GM12878 (cell line): ENCODE measurements around the gene ADARB1. TPM values are rescaled to one million over a fixed set of nuclear protein-coding genes. Genes with fewer than 3 reads are reported as not detected.

ENCODE experiments used
- ATAC-seq: fragments of 200-7000 bp; cut with Tn5 transposase; 3 replicates; pipeline ENCODE4 v1.9.1; 2020; ENCODE audit warnings: mild to moderate bottlenecking, moderate library complexity
- BruUV-seq: library from RNA; stranded (reverse); fragments of 400-500 nt; replicated peaks from 2 replicates; lab custom pipeline; 2021; lab: Mats Ljungman, UMichigan
- CTCF ChIA-PET: fragments of 300-600 bp; sonication (Branson Sonifier 250); formaldehyde crosslinking; extraction: SDS; loops from one replicate; lab custom pipeline; 2021; ENCODE audit warnings: inconsistent platforms; lab: Yijun Ruan, JAX
- POLR2A ChIA-PET: fragments of 350-600 bp; formaldehyde crosslinking; extraction: SDS; loops from one replicate; lab custom pipeline; 2021; ENCODE audit warnings: inconsistent platforms; lab: Charles Lee
- RAD21 ChIA-PET: fragments of 300-600 bp; sonication (Branson Sonifier 250); formaldehyde crosslinking; loops from one replicate; lab custom pipeline; 2023; ENCODE audit warnings: antibody characterized with exemption; ENCODE audit not compliant: unreplicated experiment; lab: Charles Lee
- SMC1A ChIA-PET: fragments of 300-600 bp; sonication (Branson Sonifier 250); formaldehyde crosslinking; loops from one replicate; lab custom pipeline; 2023; ENCODE audit not compliant: unreplicated experiment, uncharacterized antibody; lab: Charles Lee
- DNase-seq: peaks from one replicate; pipeline ENCODE4 v3.0.0-alpha.2; 2011; ENCODE audit warnings: low read depth, low spot score
- FAIRE-seq: peaks from 3 replicates; lab custom pipeline; 2011; peaks lifted over from hg19 to GRCh38; lab: Jason Lieb, UNC
- H2AFZ ChIP-seq: 2 replicates; pipeline ENCODE4 v1.6.0; 2011; ENCODE audit warnings: low read depth, low read length, control low read depth; ENCODE audit not compliant: control insufficient read depth
- H3K27ac ChIP-seq: 2 replicates; pipeline ENCODE4 v1.5.1; 2011; ENCODE audit warnings: control low read depth; ENCODE audit not compliant: control insufficient read depth, insufficient read depth
- H3K27me3 ChIP-seq, 2 experiments: replicated peaks in 1 of 2; 2 replicates each; pipeline versions ENCODE4 v1.6.0 to v1.6.1; 2011; ENCODE audit warnings: low read length in 1 of 2; ENCODE audit not compliant: control insufficient read depth in 2 of 2, insufficient read depth in 2 of 2
- H3K36me3 ChIP-seq, 2 experiments: 2 replicates each; pipeline ENCODE4 v1.5.1; 2011; ENCODE audit warnings: low read length in 1 of 2; ENCODE audit not compliant: control insufficient read depth in 2 of 2, insufficient read depth in 2 of 2
- H3K4me1 ChIP-seq: 2 replicates; pipeline ENCODE4 v1.6.1; 2011; ENCODE audit warnings: mild to moderate bottlenecking, low read length, moderate library complexity, mixed read lengths; ENCODE audit not compliant: control insufficient read depth, insufficient read depth
- H3K4me2 ChIP-seq: 2 replicates; pipeline ENCODE4 v1.6.0; 2011; ENCODE audit warnings: control low read depth; ENCODE audit not compliant: control insufficient read depth, insufficient read depth
- H3K4me3 ChIP-seq: fragments of 200-600 bp; sonication (generic); 2 replicates; pipeline ENCODE4 v1.5.1; 2016
- H3K79me2 ChIP-seq: 2 replicates; pipeline ENCODE4 v1.6.0; 2011; ENCODE audit warnings: low read length; ENCODE audit not compliant: control insufficient read depth, insufficient read depth
- H3K9ac ChIP-seq: 2 replicates; pipeline ENCODE4 v1.8.0; 2011; ENCODE audit warnings: low read length, control low read depth, mixed read lengths; ENCODE audit not compliant: control insufficient read depth, insufficient read depth
- H3K9me3 ChIP-seq: replicated peaks from 3 replicates; pipeline ENCODE4 v1.5.1; 2011; ENCODE audit warnings: mild to moderate bottlenecking, low read length; ENCODE audit not compliant: control insufficient read depth, insufficient read depth
- H4K20me1 ChIP-seq: 2 replicates; pipeline ENCODE4 v1.6.0; 2011; ENCODE audit not compliant: control insufficient read depth, insufficient read depth
- BCL11A ChIP-seq: IDR thresholded peaks from 2 replicates; pipeline ENCODE4 v1.6.1; 2011; ENCODE audit warnings: low read depth, low read length
- BCL3 ChIP-seq: IDR thresholded peaks from 2 replicates; pipeline ENCODE4 v1.6.1; 2011; ENCODE audit warnings: borderline replicate concordance, low read depth, mild to moderate bottlenecking, moderate library complexity, low read length; ENCODE audit not compliant: insufficient read depth, poor library complexity, severe bottlenecking
- CREM ChIP-seq: IDR thresholded peaks from 2 replicates; pipeline ENCODE4 v1.6.1; 2014; ENCODE audit warnings: antibody characterized with exemption, low read depth
- ETV6 ChIP-seq, 2 experiments: fragments of 450-650 bp in 1 of 2; IDR thresholded peaks in 1 of 2; conservative IDR thresholded peaks in 1 of 2; 2 replicates each; pipeline ENCODE4 v1.6.1; 2014; ENCODE audit warnings: antibody characterized with exemption in 1 of 2, borderline replicate concordance in 1 of 2, low read depth in 1 of 2, mild to moderate bottlenecking in 1 of 2, moderate library complexity in 1 of 2
- EZH2 ChIP-seq: IDR thresholded peaks from 2 replicates; pipeline ENCODE4 v1.6.1; 2012; ENCODE audit warnings: low read depth, mild to moderate bottlenecking, control low read depth, inconsistent platforms, low read length, borderline replicate concordance; ENCODE audit not compliant: control insufficient read depth
- GATAD2B ChIP-seq: fragments of 450-650 bp; conservative IDR thresholded peaks from 2 replicates; pipeline ENCODE4 v1.6.1; 2017; ENCODE audit warnings: low read depth, mild to moderate bottlenecking, moderate library complexity
- HDAC6 ChIP-seq: fragments of 200-600 bp; sonication (generic); IDR thresholded peaks from one replicate; pipeline ENCODE4 v1.8.0; 2017; ENCODE audit warnings: antibody characterized with exemption; ENCODE audit not compliant: unreplicated experiment
- IKZF2 ChIP-seq, 2 experiments: fragments of 450-650 bp; IDR thresholded peaks; 2 replicates each; pipeline ENCODE4 v1.6.1; 2017; ENCODE audit warnings: mild to moderate bottlenecking in 2 of 2, moderate library complexity in 2 of 2
- LARP7 ChIP-seq: fragments of 450-650 bp; IDR thresholded peaks from 2 replicates; pipeline ENCODE4 v1.6.1; 2017; ENCODE audit warnings: mild to moderate bottlenecking
- MTA3 ChIP-seq: IDR thresholded peaks from 2 replicates; pipeline ENCODE4 v1.6.1; 2012; ENCODE audit warnings: low read length, inconsistent platforms, borderline replicate concordance
- POLR2AphosphoS2 ChIP-seq: IDR thresholded peaks from 2 replicates; pipeline ENCODE4 v1.6.1; 2011; ENCODE audit warnings: low read depth, mild to moderate bottlenecking, low read length, improper control_type of control experiment, moderate library complexity
- POU2F2 ChIP-seq: IDR thresholded peaks from 3 replicates; pipeline ENCODE4 v1.6.1; 2011; ENCODE audit warnings: low read depth, mild to moderate bottlenecking, low read length, borderline replicate concordance
- RELA ChIP-seq: fragments of 450-650 bp; IDR thresholded peaks from 2 replicates; pipeline ENCODE4 v1.8.0; 2014; ENCODE audit warnings: borderline replicate concordance; ENCODE audit not compliant: partially characterized antibody
- SIX5 ChIP-seq: IDR thresholded peaks from 2 replicates; pipeline ENCODE4 v1.6.1; 2011; ENCODE audit warnings: mild to moderate bottlenecking, low read depth, low read length, moderate library complexity; ENCODE audit not compliant: severe bottlenecking
- SRF ChIP-seq, 2 experiments: IDR thresholded peaks; 2 replicates each; pipeline ENCODE4 v1.6.1; 2011; ENCODE audit warnings: low read depth in 2 of 2, low read length in 2 of 2, mild to moderate bottlenecking in 1 of 2, moderate library complexity in 1 of 2
- TCF12 ChIP-seq: IDR thresholded peaks from 2 replicates; pipeline ENCODE4 v1.6.1; 2011; ENCODE audit warnings: low read depth, mild to moderate bottlenecking, low read length
- USF2 ChIP-seq: IDR thresholded peaks from 2 replicates; pipeline ENCODE4 v1.6.1; 2011; ENCODE audit warnings: low read depth, low read length, improper control_type of control experiment, borderline replicate concordance
- YBX1 ChIP-seq: fragments of 450-650 bp; IDR thresholded peaks from 2 replicates; pipeline ENCODE4 v1.6.1; 2016; ENCODE audit warnings: antibody characterized with exemption
- YY1 ChIP-seq: IDR thresholded peaks from 2 replicates; pipeline ENCODE4 v1.6.1; 2011; ENCODE audit warnings: low read depth, mild to moderate bottlenecking, low read length
- ZNF207 ChIP-seq: fragments of 450-650 bp; IDR thresholded peaks from 2 replicates; pipeline ENCODE4 v1.6.1; 2014; ENCODE audit warnings: antibody characterized with exemption, mild to moderate bottlenecking, borderline replicate concordance
- WGBS: methylation state at CpG from one replicate; pipeline ENCODE4 v1.1.6; 2016; ENCODE audit warnings: low lambda C conversion rate; ENCODE audit not compliant: insufficient replicate concordance, insufficient coverage; ENCODE audit errors: missing lambda C conversion rate; 5-methylcytosine and 5-hydroxymethylcytosine counted together
- in situ Hi-C: fragments of 300-500 bp; cut with MboI; formaldehyde crosslinking; loops from 9 replicates; pipeline ENCODE4 v1.14.3; 2018; ENCODE audit warnings: mixed read lengths
- intact Hi-C: fragments of 100-400 bp; cut with micrococcal nuclease; formaldehyde crosslinking; loops from one replicate; pipeline ENCODE4 v1.14.2; 2022; ENCODE audit not compliant: unreplicated experiment
- polyA plus RNA-seq, 11 experiments: library from polyadenylated mRNA; depleted of rRNA in 4 of 11; unstranded in 6 of 11; stranded (reverse) in 5 of 11; fragments of >200 nt; fragmentation: Nextera tagmentation in 4 of 11; fragmentation: Illumina TruSeq in 1 of 11; extraction: Ambion mirVana in 4 of 11; extraction: Trizol in 1 of 11; gene quantifications; 1 replicate in 1 of 11; 2 replicates in 10 of 11; pipeline versions ENCODE4 v1.2.1 to v1.2.3, GENCODE V29; 2011 to 2016; ENCODE audit warnings: inconsistent platforms in 2 of 11, missing spikeins in 2 of 11, low read depth in 1 of 11
- total RNA-seq, 4 experiments: library from RNA; depleted of rRNA in 3 of 4; stranded (reverse); fragments of >200 nt in 3 of 4; fragmentation: Illumina TruSeq in 1 of 4; extraction: Trizol in 1 of 4; gene quantifications; 2 replicates each; pipeline versions ENCODE4 v1.2.1 to v1.2.3, GENCODE V29; 2013 to 2021

Gene ADARB1
- total and polyA plus RNA-seq, 10 of the 15 experiments (the other 5 are each of a cell fraction or from before 2014, with no cell fraction given), result 5.7 to 61.7 (median 25.3) TPM

- Histone ChIP-seq H3K4me2 (no peak overlapping the region), H3K27me3 (no peaks in the 10 kb centered on the region), H3K36me3 (no peaks in the 10 kb centered on the region), H3K27ac (no peak overlapping the region), H2AFZ (no peak overlapping the region), H3K9me3 (no peaks in the 10 kb centered on the region; the same call in 2 of the 3 replicates), H3K79me2 (no peaks in the 10 kb centered on the region), H3K4me1 (no peaks in the 10 kb centered on the region), H4K20me1 (no peaks in the 10 kb centered on the region), H3K4me3 (no peak overlapping the region), H3K9ac (no peak overlapping the region)
- ChIA-PET POLR2A (no interaction called here), SMC1A (no interaction called here), RAD21 (no interaction called here), CTCF (no interaction called here)
- no TSS peak for BruUV-seq
- ATAC-seq (no peak), DNase-seq (no peak), FAIRE-seq (no peak)
- TF ChIP-seq BCL11A (no peak), EZH2 (no peak), IKZF2 (IDR thresholded peaks at IDR 0.05) (no peak), ZNF207 (no peak), CREM (no peak), POLR2AphosphoS2 (no peak), YBX1 (no peak), USF2 (no peak), ETV6 (conservative IDR thresholded peaks at IDR 0.05 in 1 of 2, IDR thresholded peaks at IDR 0.05 in 1 of 2; ENCODE audit: borderline replicate concordance in 1 of 2, low read depth in 1 of 2) (no peak), RELA (no peak), MTA3 (no peak), SRF (IDR thresholded peaks at IDR 0.05; ENCODE audit: low read depth in 2 of 2, low read length in 2 of 2) (no peak), POU2F2 (no peak), SIX5 (no peak), YY1 (no peak), HDAC6 (no peak), TCF12 (no peak), GATAD2B (no peak), LARP7 (no peak), BCL3 (no peak)
- 44% methylated on average over 12 of the region's 13 CpGs for WGBS
- intact Hi-C loops (no loop called here), in situ Hi-C loops (no loop called here)
Measured at GRCh38 chr21:45252448-45252925, 178.1 kb downstream of the ADARB1 start.
